BJ (cell line): ENCODE data around the gene TEX19. TPM values are rescaled to one million over a fixed set of nuclear protein-coding genes. Genes with fewer than 3 reads are reported as not detected.

ENCODE experiments used
- CTCF ChIA-PET: fragments of 350-600 bp; formaldehyde crosslinking; extraction: SDS; loops from one replicate; lab custom pipeline; 2021; ENCODE audit warnings: antibody characterized with exemption, inconsistent platforms; lab: Yijun Ruan, JAX
- POLR2A ChIA-PET: fragments of 300-600 bp; sonication (Branson Sonifier 250); formaldehyde crosslinking; extraction: SDS; loops from one replicate; lab custom pipeline; 2021; ENCODE audit warnings: antibody characterized with exemption; lab: Charles Lee
- DNase-seq: peaks from one replicate; pipeline ENCODE4 v3.0.0-alpha.2; 2011; ENCODE audit warnings: low read depth
- H3K27me3 ChIP-seq: 2 replicates; pipeline ENCODE4 v1.6.0; 2011; ENCODE audit warnings: low read length; ENCODE audit not compliant: control insufficient read depth, insufficient read depth
- H3K36me3 ChIP-seq: 2 replicates; pipeline ENCODE4 v1.5.1; 2011; ENCODE audit warnings: low read length; ENCODE audit not compliant: control insufficient read depth, insufficient read depth
- H3K4me3 ChIP-seq: 2 replicates; pipeline ENCODE4 v1.5.1; 2011; ENCODE audit warnings: low read depth, mild to moderate bottlenecking, control low read depth, low read length
- CTCF ChIP-seq: IDR thresholded peaks from 2 replicates; pipeline ENCODE4 v1.5.1; 2011; ENCODE audit warnings: low read depth, mild to moderate bottlenecking, control low read depth, inconsistent platforms, low read length, moderate library complexity; ENCODE audit not compliant: insufficient read depth
- polyA plus RNA-seq: library from polyadenylated mRNA; depleted of rRNA; stranded (reverse); fragments of >200 nt; gene quantifications from 2 replicates; pipeline ENCODE4 v1.2.3, GENCODE V29; 2011

TEX19 gene
- polyA plus RNA-seq, 1 experiment = 0.06 TPM

DNA sequence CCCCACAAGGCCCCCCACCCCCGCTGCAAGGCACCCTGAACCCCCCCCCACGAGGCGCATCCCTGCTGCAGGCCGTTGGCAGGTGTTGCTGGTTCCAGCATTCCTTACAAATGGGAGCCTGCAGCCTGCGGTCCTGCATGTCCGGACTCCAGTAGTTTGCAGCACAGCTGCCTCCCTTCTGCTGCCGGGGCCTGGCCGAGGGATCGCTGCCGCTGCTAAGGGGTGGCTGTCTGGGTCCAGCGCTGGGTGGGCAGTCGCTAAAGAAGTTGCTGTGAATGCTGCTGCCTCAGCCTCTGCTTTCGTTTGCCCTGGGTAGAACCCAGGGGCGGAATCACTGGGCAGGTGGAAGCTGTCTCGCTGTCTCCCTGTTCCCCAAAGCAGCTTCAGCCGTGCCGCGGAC is 24.4 kb downstream of the TEX19 start:
- ChIA-PET CTCF (no interaction called here), POLR2A (no interaction called here)
- Histone ChIP-seq H3K27me3 (peaks cover 13% of the 10 kb centered on the region), H3K36me3 (no peaks in the 10 kb centered on the region), H3K4me3 (no peak overlapping the region)
- no peak for TF ChIP-seq CTCF
- DNase-seq = no peak

- POLR2A ChIA-PET = no interaction called here
- H3K4me3 ChIP-seq = no peak overlapping the region
- no peak for TF ChIP-seq CTCF
- H3K27me3 ChIP-seq = peaks cover 13% of the 10 kb centered on the region
- CTCF ChIA-PET = interaction anchor here (0.6 kb wide), 1 partner anchor 185 kb away, joined by 3 read pairs; no protein-coding TSS in a partner anchor
- H3K36me3 ChIP-seq = no peaks in the 10 kb centered on the region
- no peak for DNase-seq
Observed at GRCh38 chr17:82384051-82384729, 25.1 kb downstream of the TEX19 start.

DNA sequence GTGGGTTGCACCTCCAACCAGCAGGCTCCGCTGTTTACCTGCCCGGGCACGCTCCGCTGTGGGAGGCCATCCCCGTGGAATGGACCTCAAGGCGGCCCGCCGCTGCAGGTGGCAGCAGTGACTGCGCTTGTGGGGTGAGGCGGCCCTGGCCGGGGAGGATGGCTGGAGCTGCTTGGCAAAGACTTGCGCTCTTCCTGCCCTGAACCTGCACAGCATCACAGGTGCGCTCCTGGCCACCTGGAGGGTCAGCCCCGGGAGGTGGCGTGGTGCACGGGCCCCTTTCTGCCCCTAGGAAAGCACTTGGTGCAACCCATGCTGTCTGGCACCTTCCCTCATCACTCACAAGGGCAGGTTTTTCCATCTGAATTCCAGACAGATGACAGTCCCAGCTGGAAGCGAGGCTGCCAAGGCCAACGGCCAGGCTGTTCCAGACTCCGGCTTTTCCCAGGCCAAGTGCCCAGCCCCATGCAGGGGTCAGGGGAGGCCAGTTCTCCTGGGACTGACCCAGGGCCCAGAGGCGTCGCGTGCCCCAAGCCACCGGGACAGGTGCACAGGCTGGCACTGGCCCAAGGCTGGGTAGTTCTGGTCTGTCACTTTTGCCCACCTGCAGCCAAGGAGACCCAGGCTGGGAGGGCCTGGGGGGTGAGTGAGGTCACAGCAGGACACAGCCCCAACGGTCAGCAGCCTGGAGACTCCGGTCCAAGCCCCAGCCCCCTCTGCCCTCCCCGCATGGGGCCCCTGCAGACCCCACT is 25.9 kb downstream of the TEX19 start:
- Histone ChIP-seq H3K4me3 (no peak overlapping the region), H3K27me3 (peaks cover 10% of the 10 kb centered on the region), H3K36me3 (no peaks in the 10 kb centered on the region)
- POLR2A ChIA-PET = no interaction called here
- DNase-seq = no peak
- no peak for TF ChIP-seq CTCF
- CTCF ChIA-PET = interaction anchor here (0.6 kb wide), 1 partner anchor 184 kb away, joined by 3 read pairs; no protein-coding TSS in a partner anchor

DNA sequence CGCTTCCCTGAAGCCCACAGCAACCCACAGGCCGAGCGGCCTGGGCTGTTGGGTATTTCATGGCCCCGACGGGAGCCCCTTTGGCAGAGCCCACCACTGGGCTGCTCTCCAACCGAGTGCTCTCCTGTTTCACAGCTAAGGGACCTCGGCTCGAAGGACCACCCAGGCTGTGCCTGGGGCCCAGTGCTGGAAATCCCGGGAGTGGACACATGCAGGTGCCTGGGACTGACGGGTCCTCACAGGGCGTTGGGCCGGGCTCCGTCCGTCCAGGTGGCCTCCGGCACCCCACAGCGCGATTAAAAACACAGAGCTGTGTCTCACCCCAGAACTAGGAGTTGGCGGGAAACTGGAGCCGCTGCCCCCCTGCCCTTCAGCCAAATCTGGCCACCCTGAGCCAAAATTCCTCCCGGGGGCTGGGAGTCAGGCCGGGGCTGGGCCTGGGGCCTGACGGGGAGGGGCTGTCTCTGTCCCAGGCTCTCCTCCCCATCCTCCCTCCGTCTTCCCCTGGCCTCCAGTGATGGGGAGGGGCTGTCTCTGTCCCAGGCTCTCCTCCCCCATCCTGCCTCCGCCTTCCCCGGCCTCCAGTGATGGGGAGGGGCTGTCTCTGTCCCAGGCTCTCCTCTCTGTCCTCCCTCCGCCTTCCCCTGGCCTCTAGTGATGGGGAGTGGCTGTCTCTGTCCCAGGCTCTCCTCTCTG is 26.7 kb downstream of the TEX19 start:
- no peak for TF ChIP-seq CTCF
- POLR2A ChIA-PET = no interaction called here

GRCh38 chr17:82386255-82386831 is 27.3 kb downstream of the TEX19 start:
- H3K27me3 ChIP-seq = peaks cover 10% of the 10 kb centered on the region
- DNase-seq = no peak
- H3K36me3 ChIP-seq = no peaks in the 10 kb centered on the region
- no peak overlapping the region for H3K4me3 ChIP-seq
- TF ChIP-seq CTCF = no peak
- CTCF ChIA-PET = no interaction called here
- POLR2A ChIA-PET = no interaction called here

More for the DNA sequence above, 26.7 kb downstream of the TEX19 start:
- Histone ChIP-seq H3K27me3 (peaks cover 10% of the 10 kb centered on the region), H3K36me3 (no peaks in the 10 kb centered on the region), H3K4me3 (no peak overlapping the region)
- DNase-seq = no peak
- CTCF ChIA-PET = no interaction called here
